ENCODE data around the gene SH3GLB1.

DNA sequence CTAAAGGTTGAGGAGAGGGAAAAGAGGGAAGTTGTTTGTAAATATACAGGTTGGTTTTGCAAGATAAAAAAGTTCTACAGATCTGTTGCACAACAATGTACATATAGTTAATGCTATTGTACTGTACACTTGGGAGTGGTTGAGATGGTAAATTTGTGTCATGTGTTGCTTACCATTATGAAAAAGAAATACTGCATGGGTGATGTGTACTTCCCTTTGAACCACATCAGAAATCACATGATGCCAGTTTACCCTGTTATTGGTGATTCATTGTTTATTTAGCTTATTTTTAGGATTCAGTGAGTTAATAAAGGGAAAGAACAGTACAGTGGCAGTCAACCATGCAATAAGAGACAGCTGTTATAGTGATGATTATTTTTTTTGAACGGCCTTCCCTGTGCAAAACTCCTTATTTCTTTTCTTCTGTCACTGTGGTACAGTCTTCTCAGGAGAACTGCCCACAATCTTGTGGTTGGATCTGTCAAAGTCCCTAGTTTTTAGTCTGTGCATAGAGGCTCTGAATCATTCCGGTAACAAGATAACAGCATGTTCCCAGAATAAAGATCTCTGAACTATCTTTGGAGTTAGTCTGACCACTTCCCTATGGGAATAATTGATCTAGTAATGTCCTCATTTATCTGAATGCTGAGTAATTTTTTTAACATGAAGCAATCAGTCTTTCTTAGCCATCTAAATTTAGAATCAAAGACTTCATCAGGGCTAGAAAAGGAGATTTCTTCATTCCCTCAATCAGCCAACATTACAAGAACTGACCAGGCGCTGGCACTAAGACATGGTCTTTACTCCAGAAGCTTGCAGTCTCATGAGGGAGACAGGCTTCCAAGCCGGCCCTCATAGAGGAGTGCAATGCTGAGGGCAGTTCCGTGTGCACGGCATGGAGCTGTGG is 84.2 kb downstream of the SH3GLB1 start:
- TF ChIP-seq EZH2 (IDR thresholded peaks at IDR 0.05), result no peak
- TF ChIP-seq, protein P1, sequence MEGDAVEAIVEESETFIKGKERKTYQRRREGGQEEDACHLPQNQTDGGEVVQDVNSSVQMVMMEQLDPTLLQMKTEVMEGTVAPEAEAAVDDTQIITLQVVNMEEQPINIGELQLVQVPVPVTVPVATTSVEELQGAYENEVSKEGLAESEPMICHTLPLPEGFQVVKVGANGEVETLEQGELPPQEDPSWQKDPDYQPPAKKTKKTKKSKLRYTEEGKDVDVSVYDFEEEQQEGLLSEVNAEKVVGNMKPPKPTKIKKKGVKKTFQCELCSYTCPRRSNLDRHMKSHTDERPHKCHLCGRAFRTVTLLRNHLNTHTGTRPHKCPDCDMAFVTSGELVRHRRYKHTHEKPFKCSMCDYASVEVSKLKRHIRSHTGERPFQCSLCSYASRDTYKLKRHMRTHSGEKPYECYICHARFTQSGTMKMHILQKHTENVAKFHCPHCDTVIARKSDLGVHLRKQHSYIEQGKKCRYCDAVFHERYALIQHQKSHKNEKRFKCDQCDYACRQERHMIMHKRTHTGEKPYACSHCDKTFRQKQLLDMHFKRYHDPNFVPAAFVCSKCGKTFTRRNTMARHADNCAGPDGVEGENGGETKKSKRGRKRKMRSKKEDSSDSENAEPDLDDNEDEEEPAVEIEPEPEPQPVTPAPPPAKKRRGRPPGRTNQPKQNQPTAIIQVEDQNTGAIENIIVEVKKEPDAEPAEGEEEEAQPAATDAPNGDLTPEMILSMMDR (IDR thresholded peaks at IDR 0.05 in 2 of 3, conservative IDR thresholded peaks at IDR 0.05 in 1 of 3; ENCODE audit: borderline replicate concordance in 1 of 3, insufficient read depth in 1 of 3, low read depth in 2 of 3, low read length in 2 of 3), result no peak
- TF ChIP-seq FOSL1 (IDR thresholded peaks at IDR 0.05; ENCODE audit: low read depth), result no peak
- no peak for TF ChIP-seq POLR2A (IDR thresholded peaks at IDR 0.05; ENCODE audit: borderline replicate concordance, extremely low read depth, insufficient read depth, insufficient read length)
- TF ChIP-seq SRF (IDR thresholded peaks at IDR 0.05; ENCODE audit: low read depth), result no peak
- no peak for TF ChIP-seq POLR2AphosphoS5 (IDR thresholded peaks at IDR 0.05; ENCODE audit: low read depth, low read length)
- TF ChIP-seq SP1 (IDR thresholded peaks at IDR 0.05; ENCODE audit: low read depth), result no peak
- TF ChIP-seq, protein P2, sequence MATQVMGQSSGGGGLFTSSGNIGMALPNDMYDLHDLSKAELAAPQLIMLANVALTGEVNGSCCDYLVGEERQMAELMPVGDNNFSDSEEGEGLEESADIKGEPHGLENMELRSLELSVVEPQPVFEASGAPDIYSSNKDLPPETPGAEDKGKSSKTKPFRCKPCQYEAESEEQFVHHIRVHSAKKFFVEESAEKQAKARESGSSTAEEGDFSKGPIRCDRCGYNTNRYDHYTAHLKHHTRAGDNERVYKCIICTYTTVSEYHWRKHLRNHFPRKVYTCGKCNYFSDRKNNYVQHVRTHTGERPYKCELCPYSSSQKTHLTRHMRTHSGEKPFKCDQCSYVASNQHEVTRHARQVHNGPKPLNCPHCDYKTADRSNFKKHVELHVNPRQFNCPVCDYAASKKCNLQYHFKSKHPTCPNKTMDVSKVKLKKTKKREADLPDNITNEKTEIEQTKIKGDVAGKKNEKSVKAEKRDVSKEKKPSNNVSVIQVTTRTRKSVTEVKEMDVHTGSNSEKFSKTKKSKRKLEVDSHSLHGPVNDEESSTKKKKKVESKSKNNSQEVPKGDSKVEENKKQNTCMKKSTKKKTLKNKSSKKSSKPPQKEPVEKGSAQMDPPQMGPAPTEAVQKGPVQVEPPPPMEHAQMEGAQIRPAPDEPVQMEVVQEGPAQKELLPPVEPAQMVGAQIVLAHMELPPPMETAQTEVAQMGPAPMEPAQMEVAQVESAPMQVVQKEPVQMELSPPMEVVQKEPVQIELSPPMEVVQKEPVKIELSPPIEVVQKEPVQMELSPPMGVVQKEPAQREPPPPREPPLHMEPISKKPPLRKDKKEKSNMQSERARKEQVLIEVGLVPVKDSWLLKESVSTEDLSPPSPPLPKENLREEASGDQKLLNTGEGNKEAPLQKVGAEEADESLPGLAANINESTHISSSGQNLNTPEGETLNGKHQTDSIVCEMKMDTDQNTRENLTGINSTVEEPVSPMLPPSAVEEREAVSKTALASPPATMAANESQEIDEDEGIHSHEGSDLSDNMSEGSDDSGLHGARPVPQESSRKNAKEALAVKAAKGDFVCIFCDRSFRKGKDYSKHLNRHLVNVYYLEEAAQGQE (IDR thresholded peaks at IDR 0.05; ENCODE audit: low read depth), result no peak
- no peak for TF ChIP-seq JUND (IDR thresholded peaks at IDR 0.05)
- TF ChIP-seq CBX3 (IDR thresholded peaks at IDR 0.05; ENCODE audit: low read depth), result no peak
- TF ChIP-seq, protein P3, sequence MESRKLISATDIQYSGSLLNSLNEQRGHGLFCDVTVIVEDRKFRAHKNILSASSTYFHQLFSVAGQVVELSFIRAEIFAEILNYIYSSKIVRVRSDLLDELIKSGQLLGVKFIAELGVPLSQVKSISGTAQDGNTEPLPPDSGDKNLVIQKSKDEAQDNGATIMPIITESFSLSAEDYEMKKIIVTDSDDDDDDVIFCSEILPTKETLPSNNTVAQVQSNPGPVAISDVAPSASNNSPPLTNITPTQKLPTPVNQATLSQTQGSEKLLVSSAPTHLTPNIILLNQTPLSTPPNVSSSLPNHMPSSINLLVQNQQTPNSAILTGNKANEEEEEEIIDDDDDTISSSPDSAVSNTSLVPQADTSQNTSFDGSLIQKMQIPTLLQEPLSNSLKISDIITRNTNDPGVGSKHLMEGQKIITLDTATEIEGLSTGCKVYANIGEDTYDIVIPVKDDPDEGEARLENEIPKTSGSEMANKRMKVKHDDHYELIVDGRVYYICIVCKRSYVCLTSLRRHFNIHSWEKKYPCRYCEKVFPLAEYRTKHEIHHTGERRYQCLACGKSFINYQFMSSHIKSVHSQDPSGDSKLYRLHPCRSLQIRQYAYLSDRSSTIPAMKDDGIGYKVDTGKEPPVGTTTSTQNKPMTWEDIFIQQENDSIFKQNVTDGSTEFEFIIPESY (IDR thresholded peaks at IDR 0.05; ENCODE audit: extremely low read depth, insufficient replicate concordance, low read length), result no peak
- no peak for TF ChIP-seq YY1 (IDR thresholded peaks at IDR 0.05; ENCODE audit: extremely low read depth, insufficient replicate concordance, low read depth, low read length)
- TF ChIP-seq CEBPB (IDR thresholded peaks at IDR 0.05; ENCODE audit: low read depth), result no peak
- TF ChIP-seq RAD21 (IDR thresholded peaks at IDR 0.05; ENCODE audit: low read depth), result no peak
